HG03442 (cell line): Measurements from ENCODE around the gene HTR1B.

Experiments used
- ATAC-seq: cut with Tn5 transposase; IDR thresholded peaks from one replicate; pipeline ENCODE4 v1.9.1; 2021; ENCODE audit warnings: mild to moderate bottlenecking, moderate library complexity; ENCODE audit not compliant: unreplicated experiment

The HTR1B gene

DNA sequence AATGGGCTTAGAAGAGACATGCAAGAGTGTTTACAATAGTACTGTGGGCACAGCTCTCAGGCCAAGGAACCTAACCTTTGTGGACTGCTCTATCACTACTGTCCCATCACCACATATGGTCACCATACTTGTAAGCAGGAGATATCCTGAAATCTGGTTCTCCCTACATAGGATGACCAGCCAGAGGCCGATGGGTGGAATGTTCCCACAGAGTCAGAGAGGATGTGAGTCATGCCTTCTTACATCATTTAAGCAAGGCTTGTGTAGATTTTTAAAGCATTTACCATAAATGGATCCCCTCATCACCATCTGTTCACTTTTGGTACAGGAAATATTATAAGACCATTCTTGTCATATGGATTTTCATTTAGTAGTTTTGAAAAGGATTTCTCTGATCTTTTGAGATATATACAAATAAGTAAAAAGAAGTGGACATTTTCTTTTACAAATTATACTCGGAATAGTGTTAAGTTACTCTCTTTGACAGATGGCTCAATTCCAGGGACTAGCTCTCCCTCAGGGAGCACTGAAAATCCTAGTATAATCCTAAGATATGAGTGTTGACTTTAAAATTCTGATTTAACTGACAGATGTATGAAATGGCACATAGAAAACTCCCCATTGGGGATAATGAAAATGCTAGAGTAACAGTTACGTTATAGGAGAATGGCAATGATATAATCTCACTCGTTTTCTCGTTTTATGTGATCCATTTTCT lies 6.6 kb downstream of the HTR1B start:
- no peak for ATAC-seq

DNA sequence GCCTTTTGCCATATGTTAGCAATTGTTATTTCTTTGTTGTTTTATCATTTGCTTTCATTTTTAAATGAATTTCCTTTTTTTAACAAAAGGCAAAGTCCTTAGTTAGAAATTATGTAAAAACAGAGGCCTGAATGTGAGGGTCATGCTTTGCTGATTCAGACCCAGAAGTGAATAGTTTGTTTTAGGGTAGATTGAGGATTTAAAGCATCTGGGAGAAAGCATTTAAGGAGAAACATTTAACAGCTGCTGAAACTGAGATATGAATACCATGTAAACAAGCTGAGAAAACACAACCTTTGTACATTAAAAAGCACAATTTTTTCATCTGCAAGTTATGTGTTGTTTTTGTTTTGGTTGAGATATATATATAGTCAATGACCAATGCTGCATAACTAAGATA lies 8.0 kb downstream of the HTR1B start:
- no peak for ATAC-seq

DNA sequence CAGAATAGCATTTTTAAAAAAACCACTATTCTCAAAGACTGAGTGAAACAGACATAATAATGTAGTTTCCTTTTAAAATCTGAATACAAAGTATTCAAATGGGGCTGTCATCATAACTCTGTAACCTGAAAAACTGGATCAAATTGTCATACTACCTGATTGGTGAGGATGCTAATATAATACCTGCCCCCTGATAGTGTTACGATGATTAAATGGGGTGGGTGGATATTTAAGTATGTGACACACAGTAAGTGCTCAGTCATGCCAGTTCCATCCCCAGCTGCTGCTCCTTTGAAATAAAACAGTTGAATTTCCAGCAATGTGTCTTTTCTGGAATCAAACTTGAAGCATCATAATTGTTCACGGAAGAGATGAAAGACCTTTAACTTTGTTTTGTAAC lies 8.9 kb downstream of the HTR1B start:
- no peak for ATAC-seq

DNA sequence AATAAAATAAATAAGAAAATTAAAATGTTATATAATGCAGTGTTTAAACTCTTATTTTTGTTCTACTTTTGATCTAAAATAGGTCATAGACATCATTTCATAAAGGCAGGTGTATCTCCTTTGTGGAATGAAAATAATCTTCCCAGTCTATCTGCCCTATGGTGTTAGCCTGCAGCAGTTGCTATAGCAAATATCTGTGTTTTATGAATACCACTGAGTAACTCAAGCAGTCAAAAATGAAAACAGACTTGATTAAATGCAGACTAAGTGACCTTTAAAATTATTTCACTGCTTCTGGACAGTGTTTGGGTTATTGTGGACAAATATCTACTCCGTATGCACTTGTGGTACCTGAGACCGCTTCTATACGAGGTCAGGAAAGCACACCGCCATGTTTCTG lies 11.8 kb downstream of the HTR1B start:
- no peak for ATAC-seq

DNA sequence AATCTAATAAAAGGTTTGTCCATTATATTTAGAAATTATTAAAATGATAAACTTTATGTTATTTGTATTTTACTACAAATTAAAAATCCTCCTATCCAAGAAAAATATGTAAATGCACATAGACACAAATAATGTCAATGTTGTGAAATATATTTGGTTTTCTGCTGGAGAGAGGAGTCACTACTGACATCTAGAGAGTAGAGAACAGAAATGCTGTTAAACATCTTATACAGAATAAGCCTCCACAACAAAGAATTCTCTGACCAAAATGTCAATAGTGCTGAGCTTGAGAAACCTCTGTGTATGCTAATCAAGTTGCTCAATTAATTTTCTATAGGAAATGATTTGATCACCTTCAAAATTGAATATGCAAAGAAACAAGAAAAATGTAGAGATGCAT lies 12.4 kb downstream of the HTR1B start:
- no peak for ATAC-seq

DNA sequence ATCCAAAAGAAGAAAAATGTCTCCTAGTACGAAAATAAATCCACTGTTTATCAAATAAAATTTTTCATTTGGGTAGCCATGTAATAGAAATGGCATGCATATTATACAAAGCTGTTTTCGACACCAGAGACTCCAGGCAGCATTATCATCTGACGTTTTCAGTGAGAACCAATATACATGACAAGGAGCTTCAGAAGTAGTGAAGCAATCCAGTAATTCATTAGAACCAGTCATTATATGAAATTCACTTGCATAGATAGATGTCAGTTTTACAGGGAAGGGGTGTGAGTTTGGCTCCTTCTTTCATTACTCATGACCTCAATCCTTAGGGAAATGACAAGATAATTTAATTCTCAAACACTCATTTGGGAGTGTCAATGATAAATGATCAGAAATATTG lies 14.7 kb downstream of the HTR1B start:
- ATAC-seq: no peak

DNA sequence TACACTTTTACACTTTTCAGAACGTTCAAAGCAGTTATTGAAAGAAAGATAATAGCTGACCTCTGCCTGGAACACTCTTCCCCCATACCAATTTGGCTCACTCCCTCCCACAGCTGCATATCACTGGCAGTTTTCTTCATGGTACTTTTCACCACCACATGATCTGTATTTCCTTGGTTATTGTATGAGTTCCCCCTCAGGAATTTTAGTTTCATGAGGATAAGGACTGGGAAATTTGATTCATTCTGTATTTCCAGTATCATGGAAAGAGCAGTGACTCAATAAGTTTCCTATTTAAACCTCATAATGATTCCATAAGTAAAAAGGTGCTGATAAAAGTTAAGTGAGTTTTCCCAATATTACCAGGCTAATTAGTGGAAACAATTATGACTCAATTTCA lies 16.0 kb downstream of the HTR1B start:
- ATAC-seq: no peak

DNA sequence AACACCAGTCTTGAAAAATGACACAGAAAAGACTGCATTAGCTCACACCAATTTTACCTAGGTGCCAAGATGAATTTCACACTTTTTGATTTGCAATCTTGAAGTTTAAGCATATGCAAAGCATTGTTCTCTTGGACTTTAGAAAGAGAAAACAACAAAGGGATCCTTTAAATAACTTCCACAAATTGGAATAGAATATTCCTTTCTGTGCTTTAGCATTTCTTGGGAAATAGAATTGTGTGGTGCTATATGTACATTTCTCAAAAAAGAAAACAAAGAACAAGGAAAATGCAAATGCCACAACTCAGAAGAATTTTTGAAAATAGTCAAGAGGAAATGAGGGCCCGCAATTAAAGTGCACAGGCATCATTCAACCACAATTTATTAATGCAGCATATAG lies 17.0 kb downstream of the HTR1B start:
- ATAC-seq: no peak

DNA sequence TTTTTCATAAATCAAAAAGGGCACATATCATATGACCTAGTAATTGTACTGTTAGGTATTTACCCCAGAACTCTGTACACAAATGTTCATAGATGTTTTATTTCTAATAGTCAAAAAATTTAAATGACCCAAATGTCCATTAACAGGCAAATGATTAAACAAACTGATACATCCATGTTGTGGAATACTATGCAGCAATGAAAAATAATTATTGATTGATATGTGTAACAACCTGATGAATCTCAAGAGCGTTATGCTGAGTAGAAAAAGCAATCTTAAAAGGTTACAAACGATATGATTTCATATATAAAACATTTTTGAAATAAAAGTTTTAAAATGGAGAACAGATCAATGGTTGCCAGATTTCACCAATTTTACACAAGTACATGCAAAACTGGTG lies 18.1 kb downstream of the HTR1B start:
- ATAC-seq: no peak

DNA sequence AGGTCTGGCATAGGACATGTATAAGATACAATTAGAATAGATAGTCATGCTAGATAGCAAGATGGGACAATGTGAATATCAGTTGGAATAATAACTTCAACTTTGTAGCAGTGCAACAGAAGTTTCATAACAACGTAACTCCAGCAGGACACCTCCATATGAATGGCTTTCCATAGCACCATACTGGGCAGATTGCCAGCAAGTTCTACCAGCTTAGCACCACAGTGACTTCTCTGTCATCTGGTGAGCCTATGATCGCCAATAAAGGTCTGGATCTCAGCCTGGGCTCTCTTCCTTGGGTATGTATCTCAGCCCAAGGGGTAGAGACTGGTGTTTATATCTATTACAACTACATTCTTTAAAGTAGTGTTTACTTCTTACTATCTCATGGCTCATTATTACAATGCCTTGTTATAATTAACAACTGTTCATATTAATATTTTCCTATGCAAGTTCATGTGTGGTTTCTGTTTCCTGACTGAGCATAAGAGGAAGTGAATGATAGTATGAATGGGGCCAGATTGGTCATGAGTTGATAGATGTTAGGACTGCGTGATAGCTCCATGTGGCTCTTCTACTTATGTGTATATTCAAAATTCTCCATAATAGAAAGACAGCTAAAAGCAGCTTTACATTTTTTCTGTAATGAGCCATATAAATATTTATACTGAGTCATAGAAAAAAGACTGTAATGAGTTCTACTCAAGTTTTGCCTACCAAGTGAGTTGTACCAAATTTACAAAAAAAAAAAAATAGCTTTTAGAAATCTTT lies 22.9 kb downstream of the HTR1B start:
- no peak for ATAC-seq

DNA sequence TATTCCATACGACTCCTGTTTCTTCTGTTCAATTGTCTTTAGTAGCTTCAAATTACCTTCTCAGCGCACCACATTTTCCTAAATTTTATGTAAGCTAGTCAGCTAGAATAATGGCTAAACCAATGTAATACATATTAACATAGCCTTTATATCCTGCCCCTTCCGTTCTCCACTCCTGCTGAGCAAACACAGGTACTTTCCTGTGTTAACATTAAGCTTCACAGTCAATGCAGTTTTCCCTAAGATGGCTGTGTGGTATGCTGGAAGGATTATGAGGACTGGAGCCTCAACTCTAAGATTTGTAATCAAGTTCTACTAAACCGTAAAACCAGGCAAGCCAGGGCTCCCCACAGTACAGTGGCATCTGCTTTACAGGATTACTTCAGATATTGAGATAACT lies 29.4 kb downstream of the HTR1B start:
- no peak for ATAC-seq

DNA sequence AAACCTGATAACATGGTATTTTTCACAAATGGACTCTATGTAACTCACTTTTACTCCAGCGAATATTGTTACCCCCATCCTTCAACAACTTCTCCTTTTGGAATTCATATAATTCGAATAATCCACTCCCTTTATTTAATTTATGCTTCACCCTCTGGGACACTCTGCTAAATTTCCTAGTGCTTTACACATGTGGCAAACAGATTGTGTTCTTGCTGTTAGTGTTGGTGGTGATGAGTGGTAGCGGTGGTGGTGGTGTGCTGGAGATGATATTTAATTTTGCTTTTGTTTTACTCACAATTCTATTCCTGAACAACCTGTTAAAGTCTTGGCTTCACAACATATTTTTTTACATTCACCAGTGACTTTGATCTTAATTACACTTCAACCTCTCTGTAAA lies 32.8 kb downstream of the HTR1B start:
- ATAC-seq: no peak

DNA sequence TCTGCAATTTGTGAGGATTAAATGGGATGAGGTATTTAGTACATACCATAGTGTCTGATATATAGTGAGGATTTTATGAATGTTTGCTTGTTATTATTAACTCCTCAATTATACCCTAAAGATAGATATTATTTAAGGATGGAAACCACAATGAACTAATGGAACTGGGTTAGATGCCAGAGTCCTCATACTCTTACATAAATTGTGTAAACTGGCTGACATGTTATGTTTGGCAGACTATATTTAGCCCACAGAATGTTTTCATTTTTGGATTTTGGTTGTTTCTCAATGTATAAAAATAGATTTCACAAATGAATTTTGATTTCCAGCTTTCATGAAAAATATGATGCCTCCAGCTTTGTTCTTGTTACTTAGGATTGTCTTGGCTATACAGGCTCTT lies 37.6 kb downstream of the HTR1B start:
- no peak for ATAC-seq

DNA sequence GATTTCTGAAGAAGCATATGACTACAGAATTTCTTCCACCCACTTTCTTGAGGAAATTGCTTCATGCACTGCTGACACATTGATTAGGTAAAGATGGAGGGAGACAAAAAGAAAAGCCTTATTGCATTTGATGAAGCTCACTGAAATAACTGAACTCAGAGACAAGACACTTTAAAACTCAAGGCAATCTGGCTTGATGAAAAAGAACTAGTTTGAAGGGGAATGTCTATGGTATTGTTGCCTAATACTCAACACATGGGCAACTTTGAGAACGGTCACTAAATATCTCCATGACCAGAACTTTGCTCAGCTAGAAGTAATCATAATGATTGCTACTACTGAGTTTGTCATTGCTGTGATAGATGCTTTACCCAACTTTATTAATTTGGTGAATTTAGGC lies 38.1 kb downstream of the HTR1B start:
- no peak for ATAC-seq

DNA sequence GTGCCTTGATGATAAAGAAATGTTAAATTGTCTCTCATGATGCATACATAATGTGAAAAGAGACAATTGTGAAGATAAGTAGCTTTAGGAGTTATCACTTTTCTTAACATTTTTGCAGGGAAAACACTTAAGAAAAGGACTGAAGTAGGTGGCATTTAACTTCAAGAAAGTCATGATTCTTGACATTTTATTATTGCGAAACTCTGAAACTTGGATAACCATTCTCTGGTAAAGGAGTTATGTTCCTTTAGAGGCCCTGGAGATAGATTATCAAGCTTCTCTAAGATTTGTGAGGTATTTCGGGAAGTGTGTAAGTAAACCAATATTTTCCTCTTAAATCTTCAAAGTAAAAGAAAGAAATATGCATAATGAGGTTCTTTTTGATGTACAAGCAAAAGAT lies 38.5 kb downstream of the HTR1B start:
- ATAC-seq: no peak

DNA sequence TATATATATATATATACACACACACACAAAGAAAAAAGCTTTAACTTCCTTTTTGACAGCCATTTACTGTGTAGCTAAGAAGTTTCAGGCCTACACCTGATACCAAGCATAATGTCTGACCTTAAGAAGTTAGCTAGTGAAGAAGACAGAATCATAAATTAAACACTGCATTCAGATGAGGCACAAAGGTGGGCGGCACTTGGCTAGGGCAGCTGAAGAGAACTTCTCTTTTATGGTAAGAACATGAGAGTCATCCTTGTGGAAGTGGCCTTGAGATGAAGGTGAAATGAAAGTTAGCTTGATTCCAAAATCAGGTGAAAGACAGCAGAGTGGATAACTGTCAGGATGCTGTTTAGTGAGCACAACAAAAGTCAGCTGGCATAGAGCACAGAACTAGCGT lies 46.5 kb downstream of the HTR1B start:
- ATAC-seq: no peak

DNA sequence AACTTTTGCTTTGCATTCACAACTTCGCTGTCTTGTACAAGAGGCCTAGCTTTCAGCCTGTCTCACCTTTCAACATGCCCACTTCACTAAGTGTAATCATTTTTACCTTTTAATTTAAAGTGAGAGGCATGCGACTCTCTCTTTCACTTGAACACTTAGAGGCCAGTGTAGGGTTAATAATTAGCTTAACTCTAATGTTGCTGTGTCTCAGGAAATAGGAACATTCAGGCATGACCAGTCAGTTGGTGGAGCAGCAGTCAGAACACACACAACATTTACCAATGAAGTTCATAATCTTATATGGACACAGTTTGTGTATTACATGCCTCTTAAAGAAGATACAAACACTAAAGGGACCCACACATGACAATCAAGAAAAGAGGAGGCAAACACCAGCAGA lies 47.6 kb downstream of the HTR1B start:
- ATAC-seq: no peak
